Sigmoid colon (tissue), 3 donors: ENCODE measurements around the gene ACBD3.

Experiments used
- CTCF ChIP-seq, 4 experiments: fragments of 450-650 bp in 3 of 4; fragments of 200-600 bp in 1 of 4; IDR thresholded peaks; one replicate each; pipeline ENCODE4 v1.5.1; 2016 to 2019; ENCODE audit warnings: antibody characterized with exemption in 4 of 4, mild to moderate bottlenecking in 3 of 4, moderate library complexity in 2 of 4
- POLR2A ChIP-seq, 2 donors: fragments of 450-650 bp; IDR thresholded peaks; one replicate each; pipeline ENCODE4 v1.6.1; 2016; ENCODE audit warnings: antibody characterized with exemption in 2 of 2, mild to moderate bottlenecking in 2 of 2, moderate library complexity in 2 of 2

- TF ChIP-seq CTCF (IDR thresholded peaks at IDR 0.05) (no peak), POLR2A (IDR thresholded peaks at IDR 0.05) (no peak)
Observed at GRCh38 chr1:226134170-226135058, 52.1 kb downstream of the ACBD3 start.
